Lung (tissue), 12 donors: ENCODE results near the gene CXCL14. TPM values are rescaled to one million over a fixed set of nuclear protein-coding genes. Genes with fewer than 3 reads are reported as not detected.

Experiments
- ATAC-seq: fragments of 200-7000 bp; cut with Tn5 transposase; one replicate; pipeline ENCODE4 v1.9.1; 2020; ENCODE audit warnings: moderate number of reproducible peaks; ENCODE audit not compliant: insufficient read depth, low FRiP score
- DNase-seq, 3 donors: peaks; one replicate each; pipeline ENCODE4 v3.0.0-alpha.2; 2013 to 2017
- H3K27ac ChIP-seq, 2 donors: one replicate each; pipeline ENCODE4 v1.5.1; 2013; ENCODE audit warnings: mild to moderate bottlenecking in 2 of 2, moderate library complexity in 2 of 2, control low read depth in 1 of 2, inconsistent platforms in 1 of 2, low read depth in 1 of 2, low read length in 1 of 2
- H3K27me3 ChIP-seq, 3 donors: one replicate each; pipeline ENCODE4 v1.5.1; 2013; ENCODE audit warnings: low read length in 2 of 3; ENCODE audit not compliant: control insufficient read depth in 3 of 3, insufficient read depth in 3 of 3
- H3K36me3 ChIP-seq, 4 donors: one replicate each; pipeline ENCODE4 v1.5.1; 2013; ENCODE audit warnings: low read length in 4 of 4, mild to moderate bottlenecking in 1 of 4, moderate library complexity in 1 of 4; ENCODE audit not compliant: control insufficient read depth in 4 of 4, insufficient read depth in 4 of 4
- H3K4me1 ChIP-seq, 5 donors: one replicate each; pipeline ENCODE4 v1.5.1; 2013; ENCODE audit warnings: low read length in 5 of 5, mild to moderate bottlenecking in 2 of 5, moderate library complexity in 1 of 5; ENCODE audit not compliant: control insufficient read depth in 5 of 5, insufficient read depth in 5 of 5
- H3K4me3 ChIP-seq: one replicate; pipeline ENCODE4 v1.5.1; 2013; ENCODE audit warnings: mild to moderate bottlenecking, control low read depth, moderate library complexity
- H3K9ac ChIP-seq, 2 donors: one replicate each; pipeline ENCODE4 v1.5.1; 2013; ENCODE audit warnings: low read length in 2 of 2, control low read depth in 1 of 2; ENCODE audit not compliant: insufficient read depth in 1 of 2
- H3K9me3 ChIP-seq, 4 donors: one replicate each; pipeline ENCODE4 v1.5.1; 2013; ENCODE audit warnings: low read length in 3 of 4, mild to moderate bottlenecking in 1 of 4, moderate library complexity in 1 of 4; ENCODE audit not compliant: control insufficient read depth in 4 of 4, insufficient read depth in 3 of 4
- CTCF ChIP-seq: IDR thresholded peaks from 2 replicates; pipeline ENCODE4 v1.5.1; 2012; ENCODE audit warnings: mild to moderate bottlenecking; ENCODE audit errors: control extremely low read depth, extremely low read depth
- WGBS, 2 donors: extraction: QIAGEN DNeasy Blood & Tissue Kit; methylation state at CpG; one replicate each; pipeline ENCODE4 v1.1.7; 2013; 5-methylcytosine and 5-hydroxymethylcytosine counted together
- polyA plus RNA-seq, 2 donors: library from polyadenylated mRNA; stranded (reverse); fragments of 200-250 nt; gene quantifications; one replicate each; pipeline ENCODE4 v1.2.1, GENCODE V29; 2013
- total RNA-seq, 2 donors: library from RNA; depleted of rRNA in 1 of 2; stranded (reverse); fragments of >200 nt in 1 of 2; gene quantifications; one replicate each; pipeline ENCODE4 v1.2.1, GENCODE V29; 2014 to 2021
- donor health status: control.
- donor health status: control.
- donor health status: Bipolar disorder and iron deficiency.
- donor health status: healthy.
- donor health status: DM: yes; HTN: yes; CAD: no.

Gene CXCL14
- total and polyA plus RNA-seq, 4 donors = 1.6 to 31.4 (median 2.4) TPM

DNA sequence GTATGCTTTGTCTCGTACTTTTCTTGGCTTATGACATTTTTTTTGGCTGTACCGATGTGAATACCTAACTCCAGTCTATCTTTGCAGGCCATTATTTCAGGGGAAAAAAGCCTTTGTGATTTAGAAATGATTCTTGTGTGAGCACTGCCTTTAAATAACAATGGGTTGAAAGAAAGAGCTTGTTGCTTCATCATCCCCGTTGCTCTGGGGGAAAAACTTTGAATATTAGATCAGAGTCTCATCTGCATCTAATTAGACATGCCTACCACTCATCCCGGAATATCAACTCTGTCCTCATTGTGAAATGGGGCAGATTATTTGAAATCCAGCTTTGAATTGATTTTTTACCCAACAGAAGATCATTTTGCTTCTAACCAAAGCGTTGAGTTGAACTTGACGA is 13.5 kb downstream of the CXCL14 start:
- WGBS, 2 donors = 78 to 81% methylated on average over 6 of the region's 6 CpGs
- Histone ChIP-seq H3K9ac (no peak overlapping the region), H3K4me1 (peaks cover 0 to 4% (median 0%) of the 10 kb centered on the region in 5 donors), H3K9me3 (peaks cover 0 to 3% (median 0%) of the 10 kb centered on the region in 4 donors), H3K36me3 (no peaks in the 10 kb centered on the region), H3K4me3 (no peak overlapping the region), H3K27me3 (no peaks in the 10 kb centered on the region), H3K27ac (no peak overlapping the region)
- ATAC-seq (no peak), DNase-seq (no peak)
- TF ChIP-seq CTCF = no peak

- H3K9me3 ChIP-seq = peaks cover 0 to 3% (median 0%) of the 10 kb centered on the region in 4 donors
- ATAC-seq = no peak
- H3K4me3 ChIP-seq = no peak overlapping the region
- TF ChIP-seq CTCF = no peak
- no peaks in the 10 kb centered on the region for H3K36me3 ChIP-seq
- H3K27me3 ChIP-seq = no peaks in the 10 kb centered on the region
- WGBS, 2 donors = 78 to 89% methylated on average over 5 of the region's 5 CpGs
- H3K4me1 ChIP-seq = peaks cover 0 to 4% (median 0%) of the 10 kb centered on the region in 5 donors
- DNase-seq = no peak
- H3K27ac ChIP-seq = no peak overlapping the region
- H3K9ac ChIP-seq = no peak overlapping the region
These were observed 14.5 kb downstream of the CXCL14 start for GRCh38 chr5:135564331-135564730.

DNA sequence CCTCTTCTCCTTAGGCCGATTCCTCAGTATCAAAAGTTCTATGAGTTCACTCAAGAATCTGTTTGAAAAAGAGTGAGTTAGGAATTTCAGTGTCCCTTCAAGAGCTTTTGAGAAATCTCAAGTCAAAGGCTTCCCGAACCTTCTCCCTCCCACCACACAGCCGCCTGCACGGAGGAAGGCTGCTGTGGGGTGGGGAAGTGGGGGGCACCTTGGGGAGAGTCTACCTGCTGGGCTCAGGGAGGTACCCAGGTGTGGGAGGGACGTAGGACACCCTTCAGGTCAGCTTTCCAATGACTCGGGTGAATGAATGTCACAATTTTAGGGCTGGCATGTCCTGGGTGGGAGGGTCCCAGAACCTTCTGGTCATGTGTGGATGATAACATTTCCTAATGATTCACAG is 17.5 kb downstream of the CXCL14 start:
- Histone ChIP-seq H3K27me3 (no peaks in the 10 kb centered on the region), H3K4me3 (no peak overlapping the region), H3K9me3 (peaks cover 0 to 3% (median 0%) of the 10 kb centered on the region in 4 donors), H3K4me1 (peaks cover 0 to 4% (median 0%) of the 10 kb centered on the region in 5 donors), H3K27ac (no peak overlapping the region), H3K36me3 (no peaks in the 10 kb centered on the region), H3K9ac (peak overlapping the region in 1 of 2 donors; percentile 43)
- ATAC-seq (no peak), DNase-seq (no peak)
- WGBS, 2 donors = 79 to 83% methylated on average over 6 of the region's 6 CpGs
- TF ChIP-seq CTCF = no peak

- H3K27me3 ChIP-seq = no peaks in the 10 kb centered on the region
- 15 to 17% methylated on average over 14 of the region's 14 CpGs for WGBS, 2 donors
- peak; percentile 59 for TF ChIP-seq CTCF
These were observed 17.9 kb downstream of the CXCL14 start for GRCh38 chr5:135560858-135561257.

More at GRCh38 chr5:135560858-135561257, 17.9 kb downstream of the CXCL14 start:
- H3K36me3 ChIP-seq = no peaks in the 10 kb centered on the region
- H3K4me1 ChIP-seq = peaks cover 0 to 4% (median 0%) of the 10 kb centered on the region in 5 donors
- H3K4me3 ChIP-seq = no peak overlapping the region
- no peak for ATAC-seq
- H3K9me3 ChIP-seq = peaks cover 0 to 3% (median 0%) of the 10 kb centered on the region in 4 donors
- H3K9ac ChIP-seq = peak overlapping the region in 1 of 2 donors; percentile 43
- peak; percentile 88 to 92 (median 89) for DNase-seq
- H3K27ac ChIP-seq = no peak overlapping the region
